Right renal pelvis (tissue), 4 donors: Measurements from ENCODE around the gene NEK6. TPM values are rescaled to one million over a fixed set of nuclear protein-coding genes. Genes with fewer than 3 reads are reported as not detected.

Source experiments
- DNase-seq, 4 donors: peaks; one replicate each; pipeline ENCODE4 v3.0.0-alpha.2; 2013; ENCODE audit warnings: low read depth in 4 of 4, low spot score in 3 of 4, missing footprints in 1 of 4
- polyA plus RNA-seq, 4 donors: library from polyadenylated mRNA; unstranded; fragments of 120-200 nt; gene quantifications; one replicate each; pipeline ENCODE4 v1.2.1, GENCODE V29; 2013; ENCODE audit not compliant: insufficient read length in 4 of 4

NEK6 gene
- polyA plus RNA-seq, 4 donors, result 26.7 to 35.1 (median 29.6) TPM

DNA sequence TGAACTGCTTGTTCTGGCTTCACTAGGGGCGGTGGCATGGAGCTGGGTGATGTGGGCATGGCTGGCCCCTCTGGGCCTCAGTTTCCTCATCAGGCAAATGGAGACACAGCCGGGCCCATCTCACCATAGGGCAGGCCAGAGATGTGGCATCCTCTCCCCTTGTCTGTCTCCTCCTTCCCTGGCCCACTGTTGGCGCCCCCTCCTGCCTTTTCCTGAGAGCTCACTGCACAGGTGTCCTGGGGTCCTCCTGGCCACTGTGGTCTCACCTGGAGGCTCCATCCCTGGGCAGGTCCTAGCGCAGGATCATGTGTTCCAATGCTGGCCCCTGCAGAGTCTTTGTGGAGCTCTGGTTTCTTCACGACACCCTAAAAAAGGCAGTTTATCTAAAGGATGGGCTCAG lies 53.5 kb downstream of the NEK6 start:
- no peak for DNase-seq

DNA sequence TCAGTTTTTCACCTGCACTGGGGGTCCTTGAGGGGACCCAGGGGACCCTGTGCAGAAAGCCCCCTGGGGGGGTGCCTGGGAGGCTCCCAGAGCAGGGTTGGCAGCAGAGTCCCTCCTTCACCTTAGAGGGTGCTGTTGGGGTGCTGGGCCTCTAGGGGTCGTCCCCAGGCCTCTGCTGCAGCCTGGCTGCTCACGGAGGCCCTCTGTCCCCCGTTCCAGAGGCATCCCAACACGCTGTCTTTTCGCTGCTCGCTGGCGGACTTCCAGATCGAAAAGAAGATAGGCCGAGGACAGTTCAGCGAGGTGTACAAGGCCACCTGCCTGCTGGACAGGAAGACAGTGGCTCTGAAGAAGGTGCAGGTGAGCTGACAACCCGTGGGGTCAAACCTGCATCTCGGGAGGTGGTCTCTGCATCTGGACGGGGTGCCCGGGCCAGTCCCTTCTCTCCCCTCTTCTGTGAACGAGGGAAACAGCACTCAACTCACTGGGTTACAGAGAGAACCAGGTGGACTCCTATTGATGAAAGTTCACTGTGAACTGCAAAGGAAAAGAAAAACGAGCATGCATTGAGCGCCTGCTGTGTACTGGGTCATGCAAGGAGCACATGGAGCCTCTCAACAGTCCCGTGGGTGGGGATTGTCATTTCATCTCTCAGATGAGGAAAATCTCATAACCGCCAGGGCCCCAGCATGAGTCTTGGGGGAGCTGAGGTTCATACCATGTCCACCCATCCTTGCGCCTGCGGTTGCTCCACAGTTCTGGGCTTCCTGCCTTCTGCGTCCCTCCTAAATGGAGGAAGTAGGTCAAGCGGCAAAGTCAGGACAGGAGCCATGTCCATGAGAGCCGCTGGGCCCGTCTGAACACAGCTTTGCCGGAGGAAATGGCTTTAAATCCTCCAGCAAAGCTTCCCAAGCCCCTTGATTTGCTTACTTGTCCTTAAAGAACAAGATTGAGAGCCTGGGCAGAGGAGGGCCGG lies 54.8 kb downstream of the NEK6 start:
- no peak for DNase-seq

DNA sequence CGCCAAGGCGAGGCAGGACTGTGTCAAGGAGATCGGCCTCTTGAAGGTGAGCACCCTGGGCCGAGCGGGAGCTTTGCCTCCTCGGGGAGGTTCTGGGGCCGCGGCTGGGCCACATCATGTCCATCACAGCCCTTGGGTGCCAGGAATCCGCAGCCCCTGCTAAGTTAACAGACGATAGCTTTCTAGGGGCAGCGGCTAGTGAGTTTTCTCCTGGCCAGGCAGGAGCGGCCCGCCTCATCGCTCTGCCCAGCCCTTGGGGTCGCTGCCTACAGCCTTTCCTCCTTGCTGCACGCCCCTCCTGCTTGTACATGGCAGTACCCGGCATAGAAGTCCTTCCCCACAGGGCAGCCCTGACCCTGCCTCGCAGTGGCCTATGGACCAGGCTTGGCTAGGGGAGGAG lies 56.2 kb downstream of the NEK6 start:
- DNase-seq, result no peak

DNA sequence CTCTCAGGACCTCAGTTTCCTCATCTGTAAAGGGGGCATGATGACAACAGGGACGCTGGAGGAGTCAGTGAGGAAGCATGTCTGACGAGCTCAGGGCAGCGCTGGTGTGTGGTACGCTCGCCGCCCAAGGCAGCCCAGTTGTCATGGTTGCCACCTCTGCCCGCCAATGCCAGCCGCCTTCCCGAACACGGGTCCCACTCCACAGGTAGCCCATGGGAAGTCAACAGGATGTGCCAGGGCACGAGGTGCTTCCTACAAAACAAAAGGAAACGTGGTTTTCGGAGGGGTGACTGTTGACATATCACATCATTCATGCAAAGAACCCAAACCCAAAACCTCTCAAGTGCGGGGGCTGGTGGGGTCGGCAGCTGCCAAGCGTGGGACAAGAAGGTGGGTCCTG lies 58.1 kb downstream of the NEK6 start:
- no peak for DNase-seq

DNA sequence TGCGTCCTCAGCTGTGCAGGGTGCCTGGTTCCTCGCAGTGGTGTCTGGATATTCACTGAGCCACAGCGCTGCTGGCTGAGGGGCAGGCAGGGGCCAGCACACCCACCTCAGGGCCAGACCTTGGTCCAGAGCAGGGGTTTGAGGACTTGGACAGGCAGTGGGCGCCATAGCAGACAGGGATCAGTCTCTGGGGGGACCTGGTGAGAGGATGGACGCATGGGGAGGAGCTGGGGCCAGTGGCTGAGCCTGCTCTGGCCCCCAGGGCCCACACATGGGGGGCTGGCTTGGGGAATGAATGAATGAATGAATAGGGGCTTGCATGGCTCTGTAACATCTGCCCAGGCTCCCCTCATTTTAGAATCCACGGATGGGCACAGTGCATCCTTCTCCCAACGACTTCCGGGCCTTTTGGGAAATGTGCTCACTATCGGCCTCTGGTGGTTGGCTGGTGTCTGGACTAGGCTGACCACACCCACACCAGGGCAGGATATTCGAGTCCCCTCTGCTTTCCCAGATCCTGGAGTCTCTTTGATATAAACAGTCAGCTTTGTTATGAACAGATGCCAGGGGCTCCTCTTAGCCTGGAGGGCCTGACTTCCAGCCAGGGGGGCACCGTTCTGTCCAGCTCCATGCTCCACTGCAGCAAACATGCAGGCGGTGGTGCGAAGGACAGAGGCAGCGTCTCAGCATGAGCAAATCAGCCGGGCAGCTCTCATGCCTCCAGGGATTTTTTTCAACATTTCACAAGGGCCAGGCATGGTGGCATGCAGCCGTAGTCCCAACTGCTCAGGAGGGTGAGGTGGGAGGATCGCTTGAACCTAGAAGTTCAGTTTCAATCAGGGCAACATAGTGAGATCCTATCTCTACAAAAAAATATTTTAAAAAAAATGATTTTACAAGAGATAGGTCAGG lies 62.6 kb downstream of the NEK6 start:
- DNase-seq, result peak; percentile 35 to 58 (median 38)

DNA sequence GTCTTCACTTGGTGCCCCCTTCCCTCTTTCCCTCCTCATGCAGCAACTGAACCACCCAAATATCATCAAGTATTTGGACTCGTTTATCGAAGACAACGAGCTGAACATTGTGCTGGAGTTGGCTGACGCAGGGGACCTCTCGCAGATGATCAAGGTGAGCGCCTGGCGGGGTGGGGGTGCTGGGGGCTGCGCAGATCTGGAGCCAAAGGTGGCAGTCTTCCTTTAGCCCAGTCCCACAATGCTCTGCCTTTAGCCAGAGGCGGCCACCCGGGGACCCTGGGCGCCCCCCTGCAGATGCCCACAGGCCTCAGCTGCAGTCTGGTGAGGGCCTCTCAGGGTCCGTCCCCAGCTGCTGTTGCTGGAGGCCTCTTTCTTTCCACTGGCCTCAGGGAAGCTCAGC lies 63.7 kb downstream of the NEK6 start:
- no peak for DNase-seq

DNA sequence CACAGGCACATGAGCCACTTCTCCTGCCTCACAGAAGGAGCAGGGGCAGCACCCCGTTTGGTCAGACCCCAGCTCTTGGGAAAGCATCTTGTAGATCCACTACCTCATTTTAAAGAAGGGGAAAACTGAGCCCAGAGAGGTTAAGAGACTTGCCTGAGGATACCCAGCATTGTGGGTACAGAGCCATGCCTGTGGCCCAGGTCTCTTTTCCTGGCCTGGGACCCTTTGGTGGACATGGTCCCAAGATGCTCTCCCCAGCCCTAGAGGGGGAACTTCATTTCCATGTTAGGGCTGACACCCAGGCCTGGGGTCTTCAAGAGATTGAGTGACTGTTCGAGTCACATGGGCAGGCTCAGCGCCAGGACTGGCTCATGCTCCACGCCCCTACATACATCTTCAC lies 64.2 kb downstream of the NEK6 start:
- no peak for DNase-seq

DNA sequence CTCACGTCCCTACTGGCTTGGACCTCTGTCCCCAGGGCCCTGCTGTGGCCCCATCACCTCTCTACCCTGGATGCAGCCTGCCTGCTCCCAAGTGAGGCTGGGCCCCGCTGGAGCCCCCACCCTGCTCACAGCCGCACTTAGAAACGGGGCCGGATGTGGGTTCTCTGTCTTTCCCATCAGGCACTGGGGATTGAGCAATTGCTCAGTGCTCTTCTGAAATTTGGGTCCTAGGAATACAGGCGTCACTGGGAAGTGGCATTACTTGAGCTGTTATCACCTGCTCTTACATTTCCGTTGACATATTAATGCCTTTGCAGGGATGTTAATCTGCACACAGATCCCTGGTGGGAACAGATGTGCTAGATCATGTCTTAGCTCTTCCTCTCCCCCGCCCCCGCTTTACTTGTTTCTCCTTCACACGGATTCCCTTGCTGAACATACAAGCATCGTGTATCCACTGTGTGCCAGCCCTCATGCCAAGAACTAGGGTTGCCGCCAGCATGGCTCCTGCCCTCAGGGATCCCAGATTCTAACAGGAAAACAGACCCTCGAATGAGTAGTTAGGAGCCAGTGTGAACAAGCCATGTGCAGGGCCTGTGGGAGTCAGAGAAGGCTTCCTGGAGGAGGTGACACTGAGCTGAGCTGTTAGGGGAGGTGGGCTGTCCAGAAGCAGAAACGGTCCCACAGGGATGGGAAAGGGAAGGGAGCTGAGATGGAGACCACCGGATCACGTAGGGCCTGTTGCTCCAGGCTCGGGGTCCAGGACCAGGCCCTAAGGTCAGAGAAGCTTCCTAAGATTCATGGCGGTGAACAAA lies 65.1 kb downstream of the NEK6 start:
- DNase-seq, result no peak

DNA sequence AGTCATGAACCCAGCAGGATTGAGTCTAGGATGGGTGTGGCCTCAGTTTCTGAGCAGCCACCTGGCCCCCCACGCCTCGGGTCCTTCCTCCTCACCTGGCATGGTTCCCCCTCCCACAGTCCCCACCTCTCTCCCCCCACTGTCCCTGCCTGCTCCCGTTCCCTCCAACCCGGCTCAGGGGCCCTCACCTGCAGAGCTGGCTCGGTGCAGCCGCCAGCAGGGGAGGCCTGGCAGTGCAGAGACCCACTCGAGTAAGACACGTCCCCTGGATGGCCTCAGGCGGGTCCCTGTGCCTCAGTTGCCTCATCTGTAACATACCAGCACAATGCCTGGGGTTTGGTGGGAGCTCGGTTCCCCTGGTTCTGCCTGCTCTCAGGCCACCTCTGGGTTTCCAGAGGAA lies 66.2 kb downstream of the NEK6 start:
- DNase-seq, result no peak

DNA sequence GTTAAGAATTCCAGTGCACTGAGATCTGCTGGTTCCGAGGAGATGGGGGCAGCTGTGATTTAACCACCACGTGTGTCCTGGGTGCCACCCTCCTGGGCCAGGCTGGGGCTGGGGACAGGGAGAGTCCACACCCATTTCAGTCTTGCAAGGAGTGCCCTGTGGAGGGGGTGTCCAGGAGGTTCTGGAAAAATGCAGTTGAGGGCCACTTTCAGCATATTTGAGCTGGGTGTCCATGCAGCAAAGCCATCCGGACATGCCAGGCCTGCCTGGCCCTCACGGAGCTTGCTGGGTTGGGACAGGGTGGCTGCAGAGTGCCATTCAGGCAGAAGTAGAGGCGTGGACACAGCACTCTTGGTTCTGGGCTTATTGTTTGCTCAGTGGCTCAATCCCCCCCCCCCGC lies 68.1 kb downstream of the NEK6 start:
- DNase-seq, result no peak

DNA sequence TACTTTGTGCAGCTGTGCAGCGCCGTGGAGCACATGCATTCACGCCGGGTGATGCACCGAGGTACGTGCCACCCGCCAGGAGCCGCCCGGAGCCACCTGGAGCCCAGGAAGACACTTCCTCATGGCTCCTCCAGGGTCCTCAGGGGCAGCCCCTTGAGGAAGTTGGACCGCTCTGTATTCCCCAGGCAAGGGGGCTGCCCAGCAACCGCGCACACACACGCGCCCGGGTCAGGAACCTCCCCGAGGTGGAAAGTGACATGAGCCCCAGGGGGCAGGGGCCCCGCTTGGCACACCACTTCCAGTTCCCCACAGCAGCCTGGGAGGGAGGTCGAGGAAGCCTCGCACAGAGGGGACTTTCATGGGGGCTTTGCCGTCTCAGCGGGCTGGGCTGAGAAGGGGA lies 68.6 kb downstream of the NEK6 start:
- DNase-seq, result no peak

DNA sequence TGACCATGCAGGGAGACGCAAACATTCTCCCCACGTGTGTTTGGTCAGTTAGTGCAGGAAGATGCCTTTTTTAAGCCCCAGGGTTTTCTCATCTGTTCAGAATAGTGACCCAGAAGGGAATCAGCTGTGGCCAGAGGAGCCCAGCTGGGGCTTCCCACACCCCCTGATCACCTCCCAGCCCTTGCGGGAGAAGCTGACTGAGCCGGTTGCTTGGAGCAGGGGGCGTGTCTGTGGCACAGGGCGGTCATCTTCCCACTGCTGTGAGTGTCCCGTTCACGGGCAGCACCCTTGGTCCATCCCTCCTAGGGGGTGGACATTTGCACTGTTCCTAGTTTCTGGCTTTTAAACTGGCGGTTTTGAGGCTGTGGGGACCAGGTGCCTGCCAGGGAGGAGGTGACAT lies 69.7 kb downstream of the NEK6 start:
- no peak for DNase-seq

DNA sequence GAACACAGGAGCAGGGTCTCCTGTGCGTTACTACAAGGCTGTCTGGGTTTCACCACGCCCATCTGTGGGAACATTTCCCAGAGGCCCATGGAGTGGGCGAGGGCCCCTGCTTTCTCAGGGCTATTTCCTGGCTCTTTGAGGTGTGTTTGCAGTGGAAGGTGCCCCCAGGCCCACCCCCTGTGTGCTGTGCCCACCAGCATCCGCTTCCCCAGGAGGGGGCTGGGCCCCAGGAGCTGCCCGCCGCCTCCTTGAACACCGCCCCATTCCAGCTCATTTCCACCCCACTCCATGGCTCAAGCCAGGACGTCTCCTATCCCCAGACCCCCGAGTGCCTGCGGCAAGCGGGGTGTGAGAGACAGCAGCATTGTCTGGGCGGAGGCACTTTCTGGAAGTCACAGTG lies 70.5 kb downstream of the NEK6 start:
- DNase-seq, result no peak

DNA sequence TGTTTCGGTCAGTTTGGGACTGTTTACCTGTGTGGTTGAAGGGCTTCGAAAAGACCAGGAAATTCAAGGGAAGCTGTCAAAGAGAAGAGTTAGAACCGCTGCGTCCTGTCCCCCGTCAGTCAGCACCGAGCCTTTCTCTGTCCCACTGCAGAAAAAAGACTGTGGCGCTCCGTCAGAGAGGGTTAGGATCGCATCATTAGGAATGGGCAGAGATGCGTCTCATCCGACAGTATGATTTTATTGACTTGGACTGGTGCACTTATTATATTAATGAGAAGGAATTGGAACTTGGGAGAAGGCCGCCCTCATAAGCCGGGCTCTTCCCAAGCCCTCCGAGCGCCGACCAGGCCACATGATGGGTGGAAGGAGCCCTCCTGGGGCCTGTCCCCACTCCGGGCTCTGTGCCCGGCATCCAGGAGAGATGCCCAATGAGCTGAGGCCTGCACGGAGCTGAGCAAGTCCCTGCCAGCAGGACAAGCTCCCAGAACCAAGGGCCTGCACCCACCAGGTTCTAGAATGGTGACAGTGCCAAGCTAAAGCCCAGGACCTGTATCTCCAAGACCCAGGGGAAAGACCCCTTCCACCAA lies 71.5 kb downstream of the NEK6 start:
- no peak for DNase-seq

DNA sequence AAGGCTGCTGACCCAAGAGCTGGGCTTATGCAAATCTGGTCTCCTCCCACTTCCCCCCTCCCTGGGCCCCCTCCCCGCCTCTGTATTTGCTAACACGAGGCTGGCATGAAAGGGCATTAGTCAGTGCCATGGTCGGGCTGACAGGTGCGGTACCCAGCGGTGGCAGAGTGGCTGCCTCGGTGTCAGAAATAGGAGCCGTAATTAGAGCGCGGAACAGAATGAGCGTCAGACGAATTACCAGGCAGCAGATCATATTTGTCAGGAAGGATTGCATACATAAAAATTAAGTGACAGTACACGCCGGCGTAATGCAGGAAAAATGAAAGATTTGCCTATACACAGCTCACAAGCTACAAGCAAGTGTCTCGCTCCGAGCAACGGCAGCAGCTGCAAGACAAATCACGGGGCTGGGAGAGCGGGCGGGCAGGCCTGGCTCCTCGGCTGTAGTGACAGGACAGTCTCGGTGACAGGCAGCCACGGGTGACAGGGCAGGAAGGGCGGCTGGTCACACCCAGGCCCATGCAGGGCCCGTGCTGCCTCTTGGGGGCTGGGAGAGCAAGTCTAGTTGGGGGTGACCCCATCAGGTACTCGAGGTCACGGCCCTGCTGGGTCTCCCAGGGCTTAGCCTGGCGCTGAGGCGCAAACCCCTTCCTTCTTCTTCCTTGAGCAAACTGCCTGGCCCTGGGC lies 72.4 kb downstream of the NEK6 start:
- no peak for DNase-seq

DNA sequence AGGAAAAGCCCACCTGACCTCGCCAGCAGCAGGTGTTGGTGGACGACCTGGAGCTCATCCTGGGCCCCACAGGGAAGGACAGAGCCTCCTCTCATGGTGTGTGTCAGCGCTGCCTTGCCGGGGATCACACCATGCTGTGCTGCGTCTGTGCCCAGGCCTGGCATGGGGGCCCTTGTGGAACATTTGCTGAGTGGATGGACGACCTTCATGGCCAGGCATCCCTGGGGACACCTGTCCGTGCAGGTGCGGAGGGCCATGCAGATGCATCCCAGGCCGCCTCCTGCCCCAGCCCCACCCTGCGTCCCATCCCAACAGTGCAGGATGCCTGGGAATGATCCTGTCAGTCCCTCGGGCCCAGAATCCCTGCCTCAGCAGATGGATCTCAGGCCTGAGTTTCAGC lies 73.8 kb downstream of the NEK6 start:
- no peak for DNase-seq

DNA sequence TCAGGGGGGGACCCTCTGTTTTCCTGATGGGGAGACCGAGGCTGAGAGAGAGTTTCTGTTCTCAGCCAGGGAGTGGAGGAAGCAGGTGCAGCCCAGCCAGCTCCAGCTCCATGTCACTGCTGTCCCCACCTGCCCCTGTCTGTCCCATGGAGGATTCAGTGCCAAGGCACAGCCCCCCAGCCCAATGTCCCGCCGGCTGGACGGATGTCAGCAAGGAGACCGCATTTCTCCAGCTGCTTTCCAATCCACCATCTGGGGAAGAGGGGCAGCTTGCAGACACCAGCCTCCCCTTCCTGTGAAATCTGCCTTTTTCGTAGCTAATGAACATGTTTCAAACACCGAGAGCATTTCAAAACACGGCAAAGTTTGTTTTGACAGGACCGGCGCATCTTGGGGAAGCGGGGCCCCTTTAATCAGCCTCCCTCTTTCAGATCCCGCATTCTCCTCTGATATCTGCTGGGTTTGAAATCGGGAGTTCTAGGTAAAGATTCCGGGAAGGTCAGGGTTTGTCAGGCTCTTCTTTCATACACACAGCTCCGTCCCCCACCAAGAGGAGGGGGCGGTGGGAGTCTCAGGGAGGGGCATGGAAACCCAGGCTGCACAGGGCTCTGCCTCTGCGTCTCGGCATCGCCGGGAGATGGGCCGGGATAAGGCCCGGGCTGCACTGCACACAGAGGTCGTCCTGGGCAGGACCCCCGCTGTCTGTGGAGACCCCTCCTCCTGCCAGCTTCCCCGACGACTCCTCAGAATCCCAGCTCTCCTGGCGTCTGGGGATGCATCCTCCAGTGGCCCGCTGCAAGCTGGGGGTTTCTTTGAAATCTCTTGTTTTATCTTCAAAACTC lies 74.8 kb downstream of the NEK6 start:
- DNase-seq, result no peak

DNA sequence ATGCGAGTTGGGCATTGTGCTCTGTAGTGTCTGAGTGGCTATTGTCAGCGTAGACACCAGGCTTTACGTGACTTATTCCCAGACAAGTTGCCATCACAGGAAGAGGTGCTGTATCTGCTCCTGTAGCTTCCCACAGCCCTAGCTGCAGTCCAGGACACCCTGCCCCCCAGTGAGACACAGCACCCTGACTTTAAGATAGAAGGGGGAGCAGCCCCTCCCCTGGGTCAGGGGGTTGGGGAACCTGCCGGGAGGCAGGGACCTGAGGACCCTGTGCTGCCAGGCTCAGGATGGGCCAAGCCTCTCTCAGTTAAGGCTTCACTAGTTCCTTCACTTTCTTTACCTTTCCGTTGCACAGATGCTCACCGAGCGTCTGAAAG lies 75.4 kb downstream of the NEK6 start:
- no peak for DNase-seq
